ENCODE data around the gene RHOT2.

RHOT2 gene

GRCh38 chr16:627454-628239 is 40.3 kb upstream of the RHOT2 start:
- peaks cover 15 to 55% (median 35%) of the 10 kb centered on the region in 3 donors for H3K36me3 ChIP-seq

DNA sequence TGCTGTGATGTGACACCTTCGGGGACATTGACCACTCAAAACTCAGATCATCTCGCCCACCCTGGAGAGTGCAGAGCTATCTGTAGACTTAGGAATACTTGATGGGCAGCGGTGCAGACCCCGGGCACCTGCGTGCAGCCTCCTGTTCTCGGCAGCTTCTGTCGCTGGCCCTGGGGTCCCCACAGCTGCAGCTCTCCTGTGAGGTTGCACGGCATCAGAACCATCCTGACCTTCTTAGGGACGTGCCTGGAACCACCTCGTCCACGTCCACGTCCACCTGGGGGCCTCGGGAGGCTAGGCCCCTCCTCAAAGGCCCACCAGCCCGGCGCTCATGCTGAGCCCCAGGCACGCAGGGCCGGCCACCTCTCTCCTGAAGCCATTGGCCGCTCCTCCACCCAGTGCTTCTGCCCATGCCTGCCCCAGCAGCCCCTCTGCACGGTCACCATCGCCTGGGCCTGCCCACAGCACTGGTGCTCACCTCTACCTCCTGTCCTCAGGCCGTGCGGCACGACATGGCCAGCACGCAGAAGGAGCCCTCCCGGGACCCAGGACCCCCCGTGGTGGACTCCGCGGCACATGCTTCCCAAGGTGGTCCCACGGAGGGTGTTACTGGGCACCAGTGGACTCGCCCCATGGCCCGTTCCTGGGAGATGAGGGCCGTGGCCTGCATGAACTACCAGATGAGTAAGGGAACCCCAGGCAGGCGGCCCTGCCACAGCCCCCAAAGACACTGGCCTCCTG is 39.4 kb upstream of the RHOT2 start:
- no peak for DNase-seq
- Histone ChIP-seq H3K27me3 (peaks cover 0 to 7% of the 10 kb centered on the region in 2 donors), H3K36me3 (peaks cover 15 to 63% (median 43%) of the 10 kb centered on the region in 3 donors), H3K27ac (no peak overlapping the region), H3K9me3 (no peaks in the 10 kb centered on the region), H3K4me1 (peaks cover 0 to 21% (median 11%) of the 10 kb centered on the region in 4 donors), H3K4me3 (no peak overlapping the region)
- TF ChIP-seq CTCF (IDR thresholded peaks at IDR 0.05), result no peak
- intact Hi-C loops (cut with DNase I; ENCODE audit: low total_unique reads), result no loop called here

More at GRCh38 chr16:627454-628239, 40.3 kb upstream of the RHOT2 start:
- Histone ChIP-seq H3K27ac (no peak overlapping the region), H3K4me3 (no peak overlapping the region), H3K4me1 (peaks cover 0 to 21% (median 11%) of the 10 kb centered on the region in 4 donors), H3K27me3 (peaks cover 0 to 7% of the 10 kb centered on the region in 2 donors), H3K9me3 (no peaks in the 10 kb centered on the region)
- intact Hi-C loops (cut with DNase I; ENCODE audit: low total_unique reads), result no loop called here
- DNase-seq, result no peak
- TF ChIP-seq CTCF (IDR thresholded peaks at IDR 0.05), result no peak

GRCh38 chr16:629185-629832 is 38.6 kb upstream of the RHOT2 start:
- DNase-seq, result no peak
- TF ChIP-seq CTCF (IDR thresholded peaks at IDR 0.05), result no peak
- Histone ChIP-seq H3K36me3 (peaks cover 15 to 71% (median 51%) of the 10 kb centered on the region in 3 donors), H3K27ac (no peak overlapping the region), H3K27me3 (peaks cover 0 to 7% of the 10 kb centered on the region in 2 donors), H3K4me3 (no peak overlapping the region), H3K9me3 (no peaks in the 10 kb centered on the region), H3K4me1 (peaks cover 0 to 21% (median 11%) of the 10 kb centered on the region in 4 donors)
- intact Hi-C loops (cut with DNase I; ENCODE audit: low total_unique reads), result no loop called here

DNA sequence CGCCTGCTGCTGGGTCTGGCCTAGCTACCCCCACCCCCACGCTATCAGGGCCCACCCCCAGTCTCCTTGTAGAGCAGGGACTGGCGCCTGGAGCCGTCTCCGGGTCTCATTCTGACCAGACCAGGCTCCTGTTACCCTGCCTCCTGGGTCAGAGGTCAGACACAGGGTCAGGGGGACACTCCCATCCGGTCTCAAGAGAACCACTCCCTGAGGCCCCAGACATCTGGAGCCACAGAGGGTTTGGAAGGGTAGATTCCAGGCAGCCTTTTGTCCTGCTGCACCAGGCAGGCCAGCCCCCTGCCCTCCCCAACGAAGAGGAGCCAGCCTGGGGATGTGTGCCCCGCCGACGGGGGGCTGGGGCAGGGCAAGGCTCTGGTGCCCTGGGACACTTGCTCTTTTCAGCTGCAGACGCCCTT is 38.1 kb upstream of the RHOT2 start:
- no peak for TF ChIP-seq CTCF (IDR thresholded peaks at IDR 0.05)
- Histone ChIP-seq H3K27ac (no peak overlapping the region), H3K4me1 (peaks cover 0 to 24% (median 15%) of the 10 kb centered on the region in 4 donors), H3K36me3 (peaks cover 15 to 74% (median 53%) of the 10 kb centered on the region in 3 donors), H3K27me3 (peaks cover 0 to 7% of the 10 kb centered on the region in 2 donors), H3K9me3 (no peaks in the 10 kb centered on the region), H3K4me3 (no peak overlapping the region)
- no peak for DNase-seq
- intact Hi-C loops (cut with DNase I; ENCODE audit: low total_unique reads), result loop anchor here (10.0 kb wide), 1 partner anchor 45 kb away; no protein-coding TSS in a partner anchor

DNA sequence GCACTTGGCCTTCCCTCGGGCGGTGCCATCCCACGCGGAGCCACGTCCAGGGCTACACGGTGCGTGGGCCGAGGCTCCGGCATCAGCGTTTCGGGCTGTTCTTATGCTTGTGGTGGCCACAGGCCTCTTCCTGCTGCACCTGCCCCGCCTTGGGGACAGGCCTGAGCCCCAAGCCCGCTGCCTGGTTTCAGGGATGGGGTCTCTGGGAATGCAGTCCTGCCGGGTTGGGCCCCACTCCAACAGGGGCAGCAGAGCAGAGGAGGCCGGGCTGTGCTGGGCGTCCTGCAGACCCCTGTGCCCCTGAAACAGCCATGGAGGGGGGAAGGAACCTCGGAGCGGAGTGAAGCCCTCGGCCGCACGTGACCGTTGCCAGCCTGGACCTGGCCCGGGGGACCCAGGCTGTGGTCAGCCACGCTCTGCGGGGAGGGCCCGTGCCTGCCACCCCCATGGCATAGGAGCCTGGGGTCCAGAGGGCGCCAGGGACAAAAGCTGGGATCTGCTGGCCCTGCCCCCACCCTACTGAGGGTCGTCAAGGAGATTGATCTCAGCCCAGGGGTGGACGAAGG is 37.6 kb upstream of the RHOT2 start:
- peaks cover 0 to 29% (median 20%) of the 10 kb centered on the region in 4 donors for H3K4me1 ChIP-seq
- TF ChIP-seq CTCF (IDR thresholded peaks at IDR 0.05), result no peak
- H3K4me3 ChIP-seq, result no peak overlapping the region
- H3K36me3 ChIP-seq, result peaks cover 15 to 72% (median 51%) of the 10 kb centered on the region in 3 donors
- intact Hi-C loops (cut with DNase I; ENCODE audit: low total_unique reads), result loop anchor here (10.0 kb wide), 1 partner anchor 46 kb away; no protein-coding TSS in a partner anchor
- no peaks in the 10 kb centered on the region for H3K9me3 ChIP-seq
- H3K27ac ChIP-seq, result no peak overlapping the region
- H3K27me3 ChIP-seq, result peaks cover 0 to 7% of the 10 kb centered on the region in 2 donors
- DNase-seq, result no peak
